SU-DHL-6 (cell line): ENCODE results near the gene GFER.

ENCODE experiments used
- CTCF ChIP-seq: fragments of 200-600 bp; sonication (generic); IDR thresholded peaks from one replicate; pipeline ENCODE4 v1.5.1; 2017; ENCODE audit warnings: antibody characterized with exemption, mild to moderate bottlenecking, low read length, moderate library complexity; ENCODE audit not compliant: insufficient read depth, poor library complexity, severe bottlenecking
- EZH2phosphoT487 ChIP-seq: fragments of 200-600 bp; sonication (generic), shearing (Covaris generic); conservative IDR thresholded peaks from 2 replicates; pipeline ENCODE4 v1.6.1; 2018; ENCODE audit warnings: mild to moderate bottlenecking, antibody characterized with exemption, low read length, moderate library complexity, mixed read lengths

GRCh38 chr16:1999866-2000514 lies 16.0 kb downstream of the GFER start:
- TF ChIP-seq CTCF (no peak), EZH2phosphoT487 (no peak)
